Natural killer cell treated with Interleukin-12 subunit alpha and Interleukin-12 subunit beta and Interleukin-15 and Interleukin-18, amount 100 ng/mL, for 72 hours (primary cell): Measurements from ENCODE around the gene CPNE5. TPM values are rescaled to one million over a fixed set of nuclear protein-coding genes. Genes with fewer than 3 reads are reported as not detected.

Source experiments
- ATAC-seq, 2 donors: fragments of 150-1000 bp; cut with Tn5 transposase in 1 of 2; sonication (Bioruptor Pico), chemical (Tn5 transposase) in 1 of 2; 2 replicates each; pipeline ENCODE4 v1.10.0; 2021
- DNase-seq: peaks from one replicate; pipeline ENCODE4 v3.0.0; 2022; ENCODE audit warnings: low spot score
- H3K27ac Mint-ChIP-seq, 2 donors: 1 replicate in 1 of 2; 2 replicates in 1 of 2; pipeline ENCODE4 v1.8.0; 2022; ENCODE audit warnings: mixed read lengths in 2 of 2, mild to moderate bottlenecking in 1 of 2, moderate library complexity in 1 of 2
- H3K27me3 Mint-ChIP-seq, 2 donors: 1 replicate in 1 of 2; 2 replicates in 1 of 2; pipeline ENCODE4 v1.8.0; 2022; ENCODE audit warnings: mixed read lengths in 2 of 2
- H3K36me3 Mint-ChIP-seq: one replicate; pipeline ENCODE4 v1.8.0; 2022; ENCODE audit warnings: mixed read lengths
- H3K4me1 Mint-ChIP-seq, 2 donors: 1 replicate in 1 of 2; 2 replicates in 1 of 2; pipeline ENCODE4 v1.8.0; 2022; ENCODE audit warnings: low read depth in 2 of 2, mixed read lengths in 2 of 2, mild to moderate bottlenecking in 1 of 2
- H3K4me3 Mint-ChIP-seq: one replicate; pipeline ENCODE4 v1.8.0; 2022; ENCODE audit warnings: mixed read lengths
- H3K9me3 Mint-ChIP-seq: 2 replicates; pipeline ENCODE4 v1.8.0; 2022; ENCODE audit warnings: mixed read lengths
- total RNA-seq, 2 donors: library from RNA; stranded (reverse); gene quantifications; one replicate each; pipeline ENCODE4 v1.2.3, GENCODE V29; 2022

The CPNE5 gene
- total RNA-seq, 2 donors from 2014 or later, result 2.9 to 4.0 TPM

GRCh38 chr6:36850021-36850420 is 10.8 kb upstream of the CPNE5 start:
- H3K27ac Mint-ChIP-seq, result no peak overlapping the region
- H3K4me1 Mint-ChIP-seq, result peaks cover 5 to 9% of the 10 kb centered on the region in 2 donors
- DNase-seq, result no peak
- H3K4me3 Mint-ChIP-seq, result no peak overlapping the region
- H3K27me3 Mint-ChIP-seq, result peaks cover 0 to 2% of the 10 kb centered on the region in 2 donors
- ATAC-seq, result no peak
- peaks cover 43% of the 10 kb centered on the region for H3K36me3 Mint-ChIP-seq
- no peaks in the 10 kb centered on the region for H3K9me3 Mint-ChIP-seq

- no peak for ATAC-seq
- H3K9me3 Mint-ChIP-seq, result no peaks in the 10 kb centered on the region
- H3K4me3 Mint-ChIP-seq, result no peak overlapping the region
- DNase-seq, result no peak
- H3K4me1 Mint-ChIP-seq, result peaks cover 5 to 9% of the 10 kb centered on the region in 2 donors
- H3K36me3 Mint-ChIP-seq, result peaks cover 34% of the 10 kb centered on the region
- H3K27me3 Mint-ChIP-seq, result peaks cover 0 to 2% of the 10 kb centered on the region in 2 donors
- no peak overlapping the region for H3K27ac Mint-ChIP-seq
These were observed 9.6 kb upstream of the CPNE5 start for GRCh38 chr6:36848658-36849441.

- no peak overlapping the region for H3K27ac Mint-ChIP-seq
- ATAC-seq (no peak), DNase-seq (no peak)
- H3K36me3 Mint-ChIP-seq, result peaks cover 26% of the 10 kb centered on the region
- H3K4me3 Mint-ChIP-seq, result no peak overlapping the region
- H3K9me3 Mint-ChIP-seq, result no peaks in the 10 kb centered on the region
- peaks cover 1% of the 10 kb centered on the region in 2 donors for H3K4me1 Mint-ChIP-seq
- peaks cover 0 to 2% of the 10 kb centered on the region in 2 donors for H3K27me3 Mint-ChIP-seq
These were observed 8.7 kb upstream of the CPNE5 start for GRCh38 chr6:36847991-36848390.

GRCh38 chr6:36847152-36847551 is 7.9 kb upstream of the CPNE5 start:
- no peak for ATAC-seq
- DNase-seq, result no peak
- H3K27ac Mint-ChIP-seq, result no peak overlapping the region
- H3K27me3 Mint-ChIP-seq, result peaks cover 0 to 2% of the 10 kb centered on the region in 2 donors
- peaks cover 20% of the 10 kb centered on the region for H3K36me3 Mint-ChIP-seq
- no peaks in the 10 kb centered on the region for H3K9me3 Mint-ChIP-seq
- H3K4me1 Mint-ChIP-seq, result no peaks in the 10 kb centered on the region
- no peak overlapping the region for H3K4me3 Mint-ChIP-seq

GRCh38 chr6:36845233-36845632 is 6.0 kb upstream of the CPNE5 start:
- H3K27me3 Mint-ChIP-seq, result peaks cover 0 to 9% of the 10 kb centered on the region in 2 donors
- DNase-seq (no peak), ATAC-seq (no peak)
- peaks cover 2% of the 10 kb centered on the region for H3K36me3 Mint-ChIP-seq
- no peak overlapping the region for H3K4me3 Mint-ChIP-seq
- H3K9me3 Mint-ChIP-seq, result no peaks in the 10 kb centered on the region
- no peak overlapping the region for H3K27ac Mint-ChIP-seq
- peaks cover 0 to 8% of the 10 kb centered on the region in 2 donors for H3K4me1 Mint-ChIP-seq

- no peak for DNase-seq
- Mint-ChIP-seq H3K9me3 (no peaks in the 10 kb centered on the region), H3K36me3 (no peaks in the 10 kb centered on the region)
These were observed 5.3 kb upstream of the CPNE5 start for GRCh38 chr6:36844232-36845170.

GRCh38 chr6:36843170-36843569 is 3.9 kb upstream of the CPNE5 start:
- Mint-ChIP-seq H3K9me3 (no peaks in the 10 kb centered on the region), H3K4me1 (peaks cover 4 to 13% of the 10 kb centered on the region in 2 donors), H3K27ac (no peak overlapping the region), H3K27me3 (peaks cover 9 to 14% of the 10 kb centered on the region in 2 donors), H3K4me3 (no peak overlapping the region), H3K36me3 (no peaks in the 10 kb centered on the region)
- ATAC-seq, result no peak
- DNase-seq, result no peak

More at GRCh38 chr6:36844232-36845170, 5.3 kb upstream of the CPNE5 start:
- Mint-ChIP-seq H3K4me1 (peaks cover 0 to 8% of the 10 kb centered on the region in 2 donors), H3K27me3 (peaks cover 0 to 7% of the 10 kb centered on the region in 2 donors), H3K27ac (no peak overlapping the region), H3K4me3 (no peak overlapping the region)
- ATAC-seq, result no peak

- Mint-ChIP-seq H3K36me3 (no peaks in the 10 kb centered on the region), H3K27me3 (peaks cover 20 to 23% of the 10 kb centered on the region in 2 donors), H3K27ac (no peak overlapping the region), H3K4me3 (no peak overlapping the region), H3K9me3 (no peaks in the 10 kb centered on the region), H3K4me1 (peaks cover 4 to 17% of the 10 kb centered on the region in 2 donors)
- no peak for ATAC-seq
- DNase-seq, result no peak
These were observed 2.5 kb upstream of the CPNE5 start for GRCh38 chr6:36841756-36842155.

- peaks cover 20 to 28% of the 10 kb centered on the region in 2 donors for H3K27me3 Mint-ChIP-seq
- H3K9me3 Mint-ChIP-seq, result no peaks in the 10 kb centered on the region
- H3K36me3 Mint-ChIP-seq, result no peaks in the 10 kb centered on the region
- H3K4me3 Mint-ChIP-seq, result peak overlapping the region; percentile 59
- ATAC-seq (peak; percentile 43 to 62), DNase-seq (no peak)
- no peak overlapping the region for H3K27ac Mint-ChIP-seq
- peaks cover 4 to 19% of the 10 kb centered on the region in 2 donors for H3K4me1 Mint-ChIP-seq
These were observed 1.5 kb upstream of the CPNE5 start for GRCh38 chr6:36840432-36841403.

- peak; percentile 52 to 68 for ATAC-seq
- no peak overlapping the region for H3K27ac Mint-ChIP-seq
- no peaks in the 10 kb centered on the region for H3K9me3 Mint-ChIP-seq
- H3K36me3 Mint-ChIP-seq, result no peaks in the 10 kb centered on the region
- H3K4me3 Mint-ChIP-seq, result peak overlapping the region; percentile 59
- DNase-seq, result no peak
- peaks cover 4 to 19% of the 10 kb centered on the region in 2 donors for H3K4me1 Mint-ChIP-seq
- H3K27me3 Mint-ChIP-seq, result peaks cover 20 to 31% of the 10 kb centered on the region in 2 donors
These were observed 646 bp upstream of the CPNE5 start for GRCh38 chr6:36839749-36840431.

GRCh38 chr6:36837686-36838085 is 1.6 kb downstream of the CPNE5 start:
- Mint-ChIP-seq H3K4me3 (peak overlapping the region; percentile 19), H3K27ac (no peak overlapping the region), H3K27me3 (peaks cover 20 to 31% of the 10 kb centered on the region in 2 donors), H3K4me1 (peaks cover 4 to 19% of the 10 kb centered on the region in 2 donors), H3K36me3 (no peaks in the 10 kb centered on the region), H3K9me3 (no peaks in the 10 kb centered on the region)
- no peak for ATAC-seq
- DNase-seq, result no peak

GRCh38 chr6:36837022-36837339 is 2.3 kb downstream of the CPNE5 start:
- Mint-ChIP-seq H3K27me3 (peaks cover 20 to 31% of the 10 kb centered on the region in 2 donors), H3K9me3 (no peaks in the 10 kb centered on the region), H3K4me3 (no peak overlapping the region), H3K4me1 (peaks cover 4 to 19% of the 10 kb centered on the region in 2 donors), H3K27ac (no peak overlapping the region), H3K36me3 (no peaks in the 10 kb centered on the region)
- DNase-seq, result no peak
- no peak for ATAC-seq
